ENCODE measurements around the gene CXADR.

DNA sequence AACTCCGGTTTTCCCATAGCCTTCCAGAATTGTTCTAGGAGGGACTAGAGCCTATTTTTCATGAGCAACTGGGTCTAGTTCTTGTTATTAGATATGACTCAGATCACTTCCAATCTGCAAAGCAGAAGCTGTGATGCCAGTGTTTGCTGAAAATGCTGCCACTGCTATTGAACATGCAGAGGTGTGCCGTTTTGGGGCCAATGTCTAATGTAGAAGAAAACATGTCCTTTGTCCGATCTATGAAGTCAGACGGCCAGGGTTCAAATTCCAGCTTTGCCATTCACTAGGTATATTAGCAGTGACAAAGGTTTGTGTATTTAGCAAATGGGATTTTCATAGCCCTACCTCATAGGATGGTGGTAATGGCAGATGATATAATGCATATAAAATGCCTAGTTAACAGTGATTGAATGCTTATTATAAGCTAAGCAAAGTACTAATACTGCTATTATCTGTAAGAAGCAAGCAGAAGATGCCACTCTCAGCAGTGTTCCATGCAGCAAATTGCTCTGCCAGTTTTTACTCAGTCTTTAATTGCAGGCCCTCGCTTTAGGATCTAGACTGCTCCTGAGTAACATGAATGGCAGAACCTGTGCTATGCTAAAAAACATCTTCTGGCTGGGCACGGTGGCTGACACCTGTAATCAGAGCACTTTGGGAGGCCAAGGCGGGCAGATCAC is 40.1 kb upstream of the CXADR start:
- TF ChIP-seq GATA2 (IDR thresholded peaks at IDR 0.05; ENCODE audit: low read depth, low read length) (no peak), GATA3 (IDR thresholded peaks at IDR 0.05; ENCODE audit: low read depth, low read length) (no peak)

Data from SH-SY5Y (cell line).